ENCODE results near the gene MMEL1.
A peak's percentile ranks its signal among the peaks of the same experiment; 100 is the strongest.

DNA sequence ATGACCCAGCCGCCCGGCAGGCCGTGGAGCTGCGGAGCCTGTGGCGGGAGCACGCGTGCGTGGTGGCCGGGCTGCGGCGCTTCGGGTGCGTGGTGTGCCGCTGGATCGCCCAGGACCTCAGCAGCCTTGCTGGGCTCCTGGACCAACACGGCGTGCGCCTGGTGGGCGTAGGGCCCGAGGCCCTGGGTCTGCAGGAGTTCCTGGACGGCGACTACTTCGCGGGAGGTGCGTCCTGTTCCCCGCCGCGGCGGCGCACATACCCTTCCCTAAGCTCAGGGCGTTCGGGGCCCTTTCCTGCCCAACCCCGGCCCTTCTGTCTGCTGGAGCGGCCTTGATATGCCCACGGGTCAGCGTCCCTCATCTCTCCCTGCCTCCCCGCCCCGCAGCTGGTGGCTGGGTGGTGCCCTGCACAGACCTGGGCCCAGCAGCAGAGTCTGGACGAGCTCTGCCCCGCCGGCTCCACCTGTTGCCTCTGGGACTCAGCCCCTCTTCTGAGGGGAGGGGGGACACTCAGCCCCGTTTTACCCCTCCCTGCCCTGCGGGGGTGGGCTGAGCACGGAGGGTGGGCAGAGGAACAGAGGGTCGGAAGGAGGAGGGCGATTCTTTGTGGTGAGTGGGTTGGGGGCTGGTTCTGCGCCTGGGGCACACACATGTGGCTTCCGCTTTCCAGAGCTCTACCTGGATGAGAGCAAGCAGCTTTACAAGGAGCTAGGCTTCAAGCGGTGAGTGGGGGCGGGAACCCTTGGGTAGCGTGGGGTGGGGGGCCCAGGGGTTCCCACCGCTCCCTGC lies 45.6 kb downstream of the MMEL1 start:
- TF ChIP-seq, protein P1, sequence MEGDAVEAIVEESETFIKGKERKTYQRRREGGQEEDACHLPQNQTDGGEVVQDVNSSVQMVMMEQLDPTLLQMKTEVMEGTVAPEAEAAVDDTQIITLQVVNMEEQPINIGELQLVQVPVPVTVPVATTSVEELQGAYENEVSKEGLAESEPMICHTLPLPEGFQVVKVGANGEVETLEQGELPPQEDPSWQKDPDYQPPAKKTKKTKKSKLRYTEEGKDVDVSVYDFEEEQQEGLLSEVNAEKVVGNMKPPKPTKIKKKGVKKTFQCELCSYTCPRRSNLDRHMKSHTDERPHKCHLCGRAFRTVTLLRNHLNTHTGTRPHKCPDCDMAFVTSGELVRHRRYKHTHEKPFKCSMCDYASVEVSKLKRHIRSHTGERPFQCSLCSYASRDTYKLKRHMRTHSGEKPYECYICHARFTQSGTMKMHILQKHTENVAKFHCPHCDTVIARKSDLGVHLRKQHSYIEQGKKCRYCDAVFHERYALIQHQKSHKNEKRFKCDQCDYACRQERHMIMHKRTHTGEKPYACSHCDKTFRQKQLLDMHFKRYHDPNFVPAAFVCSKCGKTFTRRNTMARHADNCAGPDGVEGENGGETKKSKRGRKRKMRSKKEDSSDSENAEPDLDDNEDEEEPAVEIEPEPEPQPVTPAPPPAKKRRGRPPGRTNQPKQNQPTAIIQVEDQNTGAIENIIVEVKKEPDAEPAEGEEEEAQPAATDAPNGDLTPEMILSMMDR (IDR thresholded peaks at IDR 0.05): no peak
- TF ChIP-seq EP300 (IDR thresholded peaks at IDR 0.05; ENCODE audit: borderline replicate concordance in 1 of 2, low read depth in 1 of 2, low read length in 1 of 2): no peak
- no peak for TF ChIP-seq RCOR1 (IDR thresholded peaks at IDR 0.05; ENCODE audit: low read length)
- TF ChIP-seq, protein P2, sequence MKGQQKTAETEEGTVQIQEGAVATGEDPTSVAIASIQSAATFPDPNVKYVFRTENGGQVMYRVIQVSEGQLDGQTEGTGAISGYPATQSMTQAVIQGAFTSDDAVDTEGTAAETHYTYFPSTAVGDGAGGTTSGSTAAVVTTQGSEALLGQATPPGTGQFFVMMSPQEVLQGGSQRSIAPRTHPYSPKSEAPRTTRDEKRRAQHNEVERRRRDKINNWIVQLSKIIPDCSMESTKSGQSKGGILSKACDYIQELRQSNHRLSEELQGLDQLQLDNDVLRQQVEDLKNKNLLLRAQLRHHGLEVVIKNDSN (IDR thresholded peaks at IDR 0.05; ENCODE audit: borderline replicate concordance, low read depth): no peak
- TF ChIP-seq, protein P3, sequence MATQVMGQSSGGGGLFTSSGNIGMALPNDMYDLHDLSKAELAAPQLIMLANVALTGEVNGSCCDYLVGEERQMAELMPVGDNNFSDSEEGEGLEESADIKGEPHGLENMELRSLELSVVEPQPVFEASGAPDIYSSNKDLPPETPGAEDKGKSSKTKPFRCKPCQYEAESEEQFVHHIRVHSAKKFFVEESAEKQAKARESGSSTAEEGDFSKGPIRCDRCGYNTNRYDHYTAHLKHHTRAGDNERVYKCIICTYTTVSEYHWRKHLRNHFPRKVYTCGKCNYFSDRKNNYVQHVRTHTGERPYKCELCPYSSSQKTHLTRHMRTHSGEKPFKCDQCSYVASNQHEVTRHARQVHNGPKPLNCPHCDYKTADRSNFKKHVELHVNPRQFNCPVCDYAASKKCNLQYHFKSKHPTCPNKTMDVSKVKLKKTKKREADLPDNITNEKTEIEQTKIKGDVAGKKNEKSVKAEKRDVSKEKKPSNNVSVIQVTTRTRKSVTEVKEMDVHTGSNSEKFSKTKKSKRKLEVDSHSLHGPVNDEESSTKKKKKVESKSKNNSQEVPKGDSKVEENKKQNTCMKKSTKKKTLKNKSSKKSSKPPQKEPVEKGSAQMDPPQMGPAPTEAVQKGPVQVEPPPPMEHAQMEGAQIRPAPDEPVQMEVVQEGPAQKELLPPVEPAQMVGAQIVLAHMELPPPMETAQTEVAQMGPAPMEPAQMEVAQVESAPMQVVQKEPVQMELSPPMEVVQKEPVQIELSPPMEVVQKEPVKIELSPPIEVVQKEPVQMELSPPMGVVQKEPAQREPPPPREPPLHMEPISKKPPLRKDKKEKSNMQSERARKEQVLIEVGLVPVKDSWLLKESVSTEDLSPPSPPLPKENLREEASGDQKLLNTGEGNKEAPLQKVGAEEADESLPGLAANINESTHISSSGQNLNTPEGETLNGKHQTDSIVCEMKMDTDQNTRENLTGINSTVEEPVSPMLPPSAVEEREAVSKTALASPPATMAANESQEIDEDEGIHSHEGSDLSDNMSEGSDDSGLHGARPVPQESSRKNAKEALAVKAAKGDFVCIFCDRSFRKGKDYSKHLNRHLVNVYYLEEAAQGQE (IDR thresholded peaks at IDR 0.05; ENCODE audit: low read depth, low read length): no peak
- no peak for TF ChIP-seq POLR2AphosphoS5 (IDR thresholded peaks at IDR 0.05; ENCODE audit: low read depth, low read length)
- peak; percentile 40 for TF ChIP-seq MXI1 (IDR thresholded peaks at IDR 0.05; ENCODE audit: low read depth, low read length)
- TF ChIP-seq EZH2phosphoT487 (IDR thresholded peaks at IDR 0.05; ENCODE audit: borderline replicate concordance, low read depth): no peak
- no peak for TF ChIP-seq TAF1 (IDR thresholded peaks at IDR 0.05; ENCODE audit: borderline replicate concordance, low read depth, low read length)
